A549 (cell line): ENCODE measurements around the gene RRBP1. TPM values are rescaled to one million over a fixed set of nuclear protein-coding genes. Genes with fewer than 3 reads are reported as not detected.

Experiments used
- ATAC-seq, 2 experiments: fragments of 200-7000 bp in 1 of 2; fragments of >200 bp in 1 of 2; cut with Nextera tagmentation in 1 of 2; cut with Tn5 transposase in 1 of 2; 3 replicates each; pipeline versions ENCODE4 v1.8.0 to v1.9.1; 2018 to 2020; ENCODE audit warnings: mild to moderate bottlenecking in 1 of 2, moderate library complexity in 1 of 2
- CTCF ChIA-PET: fragments of 300-600 bp; sonication (Branson Sonifier 250); formaldehyde crosslinking; extraction: SDS; loops from one replicate; lab custom pipeline; 2021; ENCODE audit warnings: antibody characterized with exemption, inconsistent platforms; lab: Yijun Ruan, JAX
- POLR2A ChIA-PET: fragments of 350-600 bp; formaldehyde crosslinking; extraction: SDS; loops from one replicate; lab custom pipeline; 2021; ENCODE audit warnings: antibody characterized with exemption, inconsistent platforms; lab: Yijun Ruan, JAX
- DNase-seq, 2 experiments: peaks; one replicate each; pipeline versions ENCODE4 v3.0.0 to v3.0.0-alpha.2; 2011 to 2016; ENCODE audit warnings: low read depth in 1 of 2, low spot score in 1 of 2
- FAIRE-seq: peaks from 2 replicates; lab custom pipeline; 2011; peaks lifted over from hg19 to GRCh38; lab: Jason Lieb, UNC
- H3K27ac ChIP-seq, 2 experiments: fragments of >200 bp; sonication (Bioruptor Twin); formaldehyde crosslinking; 3 replicates each; pipeline ENCODE4 v1.5.1; 2016 to 2017
- H3K4me1 ChIP-seq: fragments of >200 bp; sonication (Bioruptor Twin); formaldehyde crosslinking; 3 replicates; pipeline ENCODE4 v1.6.1; 2016
- H3K4me2 ChIP-seq: fragments of >200 bp; sonication (Bioruptor Twin); formaldehyde crosslinking; 3 replicates; pipeline ENCODE4 v1.6.1; 2016
- H3K4me3 ChIP-seq: fragments of >200 bp; sonication (Bioruptor Twin); formaldehyde crosslinking; 3 replicates; pipeline ENCODE4 v1.5.1; 2016
- H3K9me3 ChIP-seq: fragments of >200 bp; sonication (Bioruptor Twin); formaldehyde crosslinking; 3 replicates; pipeline ENCODE4 v1.6.1; 2016
- BCL3 ChIP-seq: fragments of >200 bp; sonication (Bioruptor Twin); formaldehyde crosslinking; IDR thresholded peaks from 3 replicates; pipeline ENCODE4 v1.6.1; 2016
- CBX8 ChIP-seq: fragments of 200-600 bp; sonication (generic); IDR thresholded peaks from 2 replicates; pipeline ENCODE4 v1.6.1; 2016
- CEBPB ChIP-seq, 2 experiments: fragments of >200 bp in 1 of 2; sonication (Bioruptor Twin) in 1 of 2; formaldehyde crosslinking in 1 of 2; IDR thresholded peaks; 2 replicates each; pipeline ENCODE4 v1.6.1; 2012 to 2016
- CHD2 ChIP-seq: fragments of 150-350 bp; IDR thresholded peaks from 2 replicates; pipeline ENCODE4 v1.6.1; 2014; ENCODE audit warnings: low read length; ENCODE audit not compliant: partially characterized antibody
- CTCF ChIP-seq: fragments of >200 bp; sonication (Bioruptor Twin); formaldehyde crosslinking; IDR thresholded peaks from 3 replicates; pipeline ENCODE4 v1.5.1; 2016
- E2F6 ChIP-seq: IDR thresholded peaks from 2 replicates; pipeline ENCODE4 v1.6.1; 2012; ENCODE audit warnings: low read depth, borderline replicate concordance
- ESRRA ChIP-seq: fragments of 150-350 bp; IDR thresholded peaks from 2 replicates; pipeline ENCODE4 v1.6.1; 2014; ENCODE audit warnings: mild to moderate bottlenecking, low read length, borderline replicate concordance
- GATA3 ChIP-seq: IDR thresholded peaks from 2 replicates; pipeline ENCODE4 v1.6.1; 2012; ENCODE audit warnings: borderline replicate concordance
- HMGXB4 ChIP-seq: fragments of 250-450 bp; sonication (Bioruptor Pico); IDR thresholded peaks from 2 replicates; pipeline ENCODE4 v1.5.0; 2021; ENCODE audit warnings: mild to moderate bottlenecking, moderate library complexity, borderline replicate concordance
- JUN ChIP-seq, 2 experiments: fragments of >200 bp; sonication (Bioruptor Twin); formaldehyde crosslinking; IDR thresholded peaks; 2 replicates in 1 of 2; 3 replicates in 1 of 2; pipeline ENCODE4 v1.6.1; 2016 to 2017
- KDM1A ChIP-seq: fragments of 200-600 bp; sonication (generic); IDR thresholded peaks from 2 replicates; pipeline ENCODE4 v1.6.1; 2016; ENCODE audit warnings: low read depth, mild to moderate bottlenecking
- MAX ChIP-seq: IDR thresholded peaks from 2 replicates; pipeline ENCODE4 v1.6.1; 2012
- MAZ ChIP-seq: fragments of 150-350 bp; IDR thresholded peaks from 2 replicates; pipeline ENCODE4 v1.6.1; 2014; ENCODE audit warnings: antibody characterized with exemption, low read depth, low read length, borderline replicate concordance
- MYC ChIP-seq: IDR thresholded peaks from 2 replicates; pipeline ENCODE4 v1.6.1; 2012; ENCODE audit warnings: mild to moderate bottlenecking, inconsistent platforms, low read length, improper control_type of control experiment, borderline replicate concordance
- NPAS2 ChIP-seq: fragments of 250-450 bp; sonication (Bioruptor Pico); IDR thresholded peaks from 2 replicates; pipeline ENCODE4 v1.8.0; 2022; ENCODE audit warnings: mild to moderate bottlenecking, moderate library complexity, borderline replicate concordance
- PBX3 ChIP-seq: IDR thresholded peaks from 2 replicates; pipeline ENCODE4 v1.6.1; 2012
- PHF8 ChIP-seq: fragments of 200-600 bp; sonication (generic); IDR thresholded peaks from 2 replicates; pipeline ENCODE4 v1.6.1; 2016; ENCODE audit warnings: low read depth, mild to moderate bottlenecking, antibody characterized with exemption, moderate library complexity, borderline replicate concordance
- POLR2A ChIP-seq: IDR thresholded peaks from 2 replicates; pipeline ENCODE4 v1.6.1; 2012; ENCODE audit warnings: mild to moderate bottlenecking, low read length
- RAD21 ChIP-seq, 2 experiments: fragments of >200 bp in 1 of 2; sonication (Bioruptor Twin) in 1 of 2; formaldehyde crosslinking in 1 of 2; IDR thresholded peaks in 1 of 2; conservative IDR thresholded peaks in 1 of 2; 2 replicates in 1 of 2; 3 replicates in 1 of 2; pipeline ENCODE4 v1.6.1; 2012 to 2018; ENCODE audit warnings: inconsistent platforms in 1 of 2
- RCOR1 ChIP-seq: fragments of 150-350 bp; IDR thresholded peaks from 2 replicates; pipeline ENCODE4 v1.6.1; 2014; ENCODE audit warnings: antibody characterized with exemption, low read length, low read depth
- RFX5 ChIP-seq: fragments of 450-650 bp; IDR thresholded peaks from 2 replicates; pipeline ENCODE4 v1.7.1; 2014; ENCODE audit warnings: antibody characterized with exemption, mild to moderate bottlenecking, moderate library complexity
- RNF2 ChIP-seq: fragments of 200-600 bp; sonication (generic); IDR thresholded peaks from 2 replicates; pipeline ENCODE4 v1.6.1; 2016; ENCODE audit warnings: low read depth, mild to moderate bottlenecking, antibody characterized with exemption, moderate library complexity, borderline replicate concordance
- SMC3 ChIP-seq: fragments of >200 bp; sonication (Bioruptor Twin); formaldehyde crosslinking; IDR thresholded peaks from 3 replicates; pipeline ENCODE4 v1.6.1; 2018; ENCODE audit warnings: inconsistent platforms
- SREBF2 ChIP-seq: fragments of 450-650 bp; IDR thresholded peaks from 2 replicates; pipeline ENCODE4 v1.6.1; 2014; ENCODE audit warnings: mild to moderate bottlenecking, moderate library complexity
- TFCP2L1 ChIP-seq: fragments of 250-450 bp; sonication (Bioruptor Pico); IDR thresholded peaks from 2 replicates; pipeline ENCODE4 v1.5.0; 2021; ENCODE audit warnings: mild to moderate bottlenecking
- WGBS: methylation state at CpG from one replicate; pipeline ENCODE4 v1.1.6; 2017; ENCODE audit errors: missing lambda C conversion rate; 5-methylcytosine and 5-hydroxymethylcytosine counted together
- polyA minus RNA-seq: library from RNA; depleted of rRNA, polyadenylated mRNA; stranded (reverse); fragments of >200 nt; gene quantifications from 2 replicates; pipeline ENCODE4 v1.2.3, GENCODE V29; 2011; rRNA and poly(A)+ RNA removed
- polyA plus RNA-seq, 4 experiments: library from polyadenylated mRNA; depleted of rRNA in 3 of 4; stranded (reverse); fragments of >200 nt; fragmentation: RNase III in 1 of 4; extraction: RNeasy Plus Mini Kit Qiagen cat#74134 plus additional on column Dnase treatment in 1 of 4; gene quantifications; 2 replicates in 3 of 4; 3 replicates in 1 of 4; pipeline ENCODE4 v1.2.3, GENCODE V29; 2011 to 2017

Gene RRBP1
- polyA plus RNA-seq (2011; rRNA removed), result 51.6 and 56.5 TPM in 2 replicates
- polyA plus RNA-seq (2012; cell fraction: cytosol; rRNA removed), result 37.9 and 38.9 TPM in 2 replicates
- 98.9 and 119 TPM in 2 replicates for polyA plus RNA-seq (2012; cell fraction: nucleus; rRNA removed)
- polyA plus RNA-seq (2017; fragmentation: RNase III; extraction: RNeasy Plus Mini Kit Qiagen cat#74134 plus additional on column Dnase treatment), result 71.2 to 81.8 TPM (median 79.6 TPM) in 3 replicates
- polyA minus RNA-seq, result 33.5 and 42.1 TPM in 2 replicates

GRCh38 chr20:17682103-17682888, at the start of gene RRBP1:
RRBP1 (minus strand) TSS chr20:17682242; CDS start chr20:17660507, 21,735 bp downstream.
- under 1% methylated on average over 38 of the region's 79 CpGs for WGBS
- ChIA-PET CTCF (interaction anchor here (0.6 to 5.9 kb wide), 66 partner anchors 8 to 556 kb away, joined by 3 to 58 read pairs (median 4); partner anchors contain the start of genes BANF2 and BFSP1), POLR2A (interaction anchor here (0.5 to 2.0 kb wide), 17 partner anchors 9 to 606 kb away, joined by 3 to 13 read pairs (median 5); partner anchors contain the start of genes BFSP1, DSTN, MGME1 and SNX5)
- Histone ChIP-seq H3K9me3 (peaks cover 17% of the 10 kb centered on the region), H3K4me3 (peak within 1 kb of the TSS; percentile 96), H3K4me2 (peak within 1 kb of the TSS; percentile 85), H3K4me1 (peaks cover 36% of the 10 kb centered on the region), H3K27ac (peak within 1 kb of the TSS; percentile 95 to 96)
- TF ChIP-seq MYC (peak; percentile 55; the same call in 1 of the 2 replicates), RAD21 (conservative IDR thresholded peaks at IDR 0.05 in 1 of 2, IDR thresholded peaks at IDR 0.05 in 1 of 2) (peak; percentile 22 to 43; a peak in 2 of 5 replicates), SREBF2 (no peak), CHD2 (no peak), CTCF (peak; percentile 89), MAX (peak; percentile 55; the same call in 1 of the 2 replicates), RNF2 (no peak), GATA3 (peak; percentile 64; the same call in 1 of the 2 replicates), E2F6 (peak; percentile 62; the same call in 1 of the 2 replicates), HMGXB4 (CRISPR knock-in tag) (peak; percentile 31; the same call in 1 of the 2 replicates), SMC3 (peak; percentile 41), PBX3 (peak; percentile 99), JUN (IDR thresholded peaks at IDR 0.05) (peak in 1 of 2 experiments; percentile 74; a peak in 3 of 5 replicates), PHF8 (peak; percentile 54; the same call in 1 of the 2 replicates), POLR2A (peak; percentile 98), RFX5 (no peak), CBX8 (no peak), KDM1A (no peak), MAZ (peak; percentile 27; the same call in 1 of the 2 replicates), RCOR1 (no peak), TFCP2L1 (CRISPR knock-in tag) (peak; percentile 42), BCL3 (peak; percentile 74; the same call in 1 of the 3 replicates), NPAS2 (CRISPR knock-in tag) (no peak), ESRRA (no peak), CEBPB (IDR thresholded peaks at IDR 0.05) (peak; percentile 94 to 97)
- FAIRE-seq (no peak), ATAC-seq (peak; percentile 84 to 97), DNase-seq (peak; percentile 98 to 99)
